Immature natural killer cell (primary cell): ENCODE measurements around the gene GAD2. TPM values are rescaled to one million over a fixed set of nuclear protein-coding genes. Genes with fewer than 3 reads are reported as not detected.
A peak's percentile ranks its signal among the peaks of the same experiment; 100 is the strongest.

Source experiments
- DNase-seq, 3 donors: peaks; one replicate each; pipeline ENCODE4 v3.0.0; 2022; ENCODE audit warnings: mixed read lengths in 1 of 3
- H3K27ac Mint-ChIP-seq, 6 donors: one replicate each; pipeline ENCODE4 v1.8.0; 2020; ENCODE audit warnings: mixed read lengths in 6 of 6, mild to moderate bottlenecking in 5 of 6, inconsistent platforms in 4 of 6, moderate library complexity in 3 of 6
- H3K27me3 Mint-ChIP-seq, 3 donors: one replicate each; pipeline ENCODE4 v1.8.0; 2020 to 2021; ENCODE audit warnings: low read depth in 3 of 3, mild to moderate bottlenecking in 3 of 3, mixed read lengths in 3 of 3, moderate library complexity in 3 of 3, inconsistent platforms in 1 of 3
- H3K36me3 Mint-ChIP-seq, 3 donors: one replicate each; pipeline ENCODE4 v1.8.0; 2020; ENCODE audit warnings: mixed read lengths in 3 of 3, inconsistent platforms in 2 of 3, mild to moderate bottlenecking in 2 of 3
- H3K4me1 Mint-ChIP-seq, 2 donors: one replicate each; pipeline ENCODE4 v1.8.0; 2020; ENCODE audit warnings: inconsistent platforms in 2 of 2, mild to moderate bottlenecking in 2 of 2, mixed read lengths in 2 of 2, moderate library complexity in 1 of 2
- H3K4me3 Mint-ChIP-seq, 5 donors: one replicate each; pipeline ENCODE4 v1.8.0; 2020; ENCODE audit warnings: mild to moderate bottlenecking in 5 of 5, mixed read lengths in 5 of 5, inconsistent platforms in 3 of 5, moderate library complexity in 3 of 5
- H3K9me3 Mint-ChIP-seq, 6 donors: one replicate each; pipeline ENCODE4 v1.8.0; 2020; ENCODE audit warnings: mild to moderate bottlenecking in 6 of 6, mixed read lengths in 6 of 6, inconsistent platforms in 4 of 6, moderate library complexity in 3 of 6
- polyA plus RNA-seq, 3 donors: library from polyadenylated mRNA; unstranded; fragments of 300-500 nt; fragmentation: Illumina TruSeq; gene quantifications; one replicate each; pipeline ENCODE4 v1.2.3, GENCODE V29; 2021

Gene GAD2
- polyA plus RNA-seq, 3 donors from 2014 or later: not detected

DNA sequence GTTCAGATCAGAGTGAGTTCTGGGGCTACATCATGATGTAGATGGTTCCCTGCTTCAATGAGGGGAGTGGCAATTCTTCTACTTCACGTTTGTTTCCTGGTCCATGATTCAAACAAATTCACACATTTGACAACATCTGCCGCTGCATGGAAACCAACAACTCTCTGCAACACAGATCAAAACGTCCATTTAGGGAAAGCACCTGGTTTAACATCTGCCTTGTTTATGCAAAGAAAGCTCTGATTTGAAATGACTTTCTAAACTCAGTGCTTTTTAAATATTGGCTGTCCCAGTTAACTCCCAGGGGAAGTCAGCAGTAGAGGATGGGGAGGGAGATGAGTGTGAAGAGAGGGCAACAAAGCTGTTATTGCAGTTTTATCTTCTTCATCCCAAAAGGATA lies 93.8 kb downstream of the GAD2 start:
- peaks cover 7 to 16% (median 8%) of the 10 kb centered on the region in 3 donors for H3K27me3 Mint-ChIP-seq
- DNase-seq: no peak
- H3K9me3 Mint-ChIP-seq: peaks cover 0 to 2% (median 0%) of the 10 kb centered on the region in 6 donors
- H3K4me1 Mint-ChIP-seq: no peaks in the 10 kb centered on the region
- H3K36me3 Mint-ChIP-seq: no peaks in the 10 kb centered on the region
- H3K27ac Mint-ChIP-seq: no peak overlapping the region
- H3K4me3 Mint-ChIP-seq: no peak overlapping the region

DNA sequence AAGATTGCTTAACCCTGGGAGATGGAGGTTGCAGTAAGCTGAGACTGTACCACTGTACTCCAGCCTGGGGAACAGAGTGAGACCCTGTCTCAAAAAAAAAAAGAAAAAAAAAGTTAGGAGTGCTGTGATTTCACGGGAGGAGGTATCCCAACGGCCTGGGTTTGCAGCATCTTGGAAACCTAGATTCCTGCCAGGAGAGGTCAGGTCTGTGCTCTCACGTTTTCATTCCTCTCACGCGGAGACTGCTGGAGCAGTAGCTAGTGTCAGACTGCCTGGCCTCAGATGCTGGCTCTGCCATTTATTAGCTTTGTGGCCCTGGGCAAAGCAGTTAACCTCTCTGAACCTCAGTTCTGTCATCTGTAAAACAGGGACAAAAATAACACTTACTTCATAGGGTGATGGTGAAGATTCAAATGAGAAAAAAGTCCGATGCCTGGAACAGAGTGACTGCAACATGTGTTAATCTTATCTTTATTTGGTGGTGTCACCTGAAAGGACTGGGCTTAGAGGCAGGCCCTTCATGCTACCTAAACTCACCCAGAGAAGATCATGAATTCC lies 94.9 kb downstream of the GAD2 start:
- Mint-ChIP-seq H3K4me3 (no peak overlapping the region), H3K9me3 (peaks cover 0 to 2% (median 0%) of the 10 kb centered on the region in 6 donors), H3K4me1 (no peaks in the 10 kb centered on the region), H3K27ac (no peak overlapping the region), H3K27me3 (peaks cover 8 to 16% (median 11%) of the 10 kb centered on the region in 3 donors), H3K36me3 (no peaks in the 10 kb centered on the region)
- no peak for DNase-seq

DNA sequence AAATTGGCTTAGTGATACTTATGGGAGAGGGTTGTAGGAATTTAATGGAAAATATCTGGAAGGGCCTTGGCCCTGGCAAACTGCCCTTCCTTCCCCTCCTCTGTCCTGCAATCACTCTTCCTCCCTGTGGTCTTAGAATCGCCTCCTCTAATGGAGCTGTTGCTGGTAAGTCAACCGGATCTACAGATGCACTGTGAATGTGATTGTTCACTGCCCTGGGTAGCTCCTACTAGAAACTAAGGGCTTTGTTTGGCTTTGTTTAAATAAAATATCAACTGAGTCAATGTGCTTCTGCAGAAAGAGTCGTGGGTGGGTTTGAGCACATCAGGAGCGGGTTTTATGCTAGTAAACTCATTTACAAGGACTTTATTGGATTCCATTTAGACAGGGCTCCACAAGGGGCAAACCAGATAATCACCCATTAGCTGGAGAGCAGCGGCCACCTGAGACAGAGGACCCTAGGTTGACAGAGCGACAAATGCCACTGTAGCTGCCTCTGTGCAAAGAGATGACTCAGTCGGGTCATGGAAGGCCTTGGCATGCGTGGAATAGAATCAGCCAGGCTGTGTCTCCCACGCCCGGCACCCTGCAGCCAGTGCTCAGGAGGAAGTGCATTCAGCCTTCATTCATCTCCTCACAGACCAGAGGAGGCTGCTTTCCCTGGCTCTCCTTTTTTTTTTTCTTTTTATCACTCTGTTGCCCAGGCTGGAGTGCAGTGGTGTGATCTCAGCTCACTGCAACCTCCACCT lies 97.9 kb downstream of the GAD2 start:
- Mint-ChIP-seq H3K36me3 (no peaks in the 10 kb centered on the region), H3K9me3 (no peaks in the 10 kb centered on the region), H3K27ac (no peak overlapping the region), H3K4me1 (no peaks in the 10 kb centered on the region), H3K4me3 (no peak overlapping the region), H3K27me3 (peaks cover 5 to 15% (median 7%) of the 10 kb centered on the region in 3 donors)
- no peak for DNase-seq

DNA sequence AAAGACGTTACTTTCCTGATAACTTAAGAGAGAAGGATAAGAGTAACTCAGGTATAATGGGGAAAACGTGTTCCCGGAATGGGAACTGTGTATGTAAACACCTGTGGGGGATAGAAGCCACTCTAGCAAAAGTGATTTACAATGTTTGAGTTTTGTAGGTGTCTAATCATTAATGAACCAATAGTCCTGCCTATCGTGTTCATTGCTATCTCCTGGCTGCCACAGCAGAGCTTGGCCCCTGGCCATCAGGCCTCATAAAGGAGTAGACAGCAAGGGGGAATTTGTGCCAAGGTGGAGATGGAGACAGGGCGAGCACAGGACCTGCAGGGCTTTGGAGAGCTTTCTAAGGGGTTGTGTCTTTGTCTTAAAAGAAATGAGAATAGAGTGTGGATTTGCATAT lies 102.1 kb downstream of the GAD2 start:
- Mint-ChIP-seq H3K9me3 (peaks cover 0 to 1% (median 0%) of the 10 kb centered on the region in 6 donors), H3K36me3 (no peaks in the 10 kb centered on the region), H3K4me1 (no peaks in the 10 kb centered on the region), H3K27ac (no peak overlapping the region), H3K27me3 (peaks cover 5 to 22% (median 7%) of the 10 kb centered on the region in 3 donors), H3K4me3 (no peak overlapping the region)
- no peak for DNase-seq

DNA sequence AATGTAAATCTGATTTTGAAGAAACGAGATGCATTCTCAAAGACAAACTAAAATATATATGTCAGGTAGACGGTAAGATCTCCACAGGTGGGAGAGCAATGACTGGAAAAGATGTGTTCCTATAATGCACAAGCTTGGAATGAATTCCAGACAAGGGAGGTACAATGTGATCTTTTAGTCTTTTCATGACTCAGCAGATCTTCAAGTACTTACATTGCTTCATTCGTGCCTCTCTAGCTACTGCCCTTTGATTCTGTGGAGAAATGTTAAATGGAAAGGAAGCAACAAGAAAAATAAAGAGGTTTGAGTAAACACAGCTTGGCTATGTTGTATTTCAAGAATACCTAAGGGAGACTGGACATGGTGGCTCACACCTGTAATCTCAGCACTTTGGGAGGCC lies 106.6 kb downstream of the GAD2 start:
- no peaks in the 10 kb centered on the region for H3K4me1 Mint-ChIP-seq
- no peak overlapping the region for H3K4me3 Mint-ChIP-seq
- DNase-seq: no peak
- peaks cover 4 to 19% (median 4%) of the 10 kb centered on the region in 3 donors for H3K27me3 Mint-ChIP-seq
- H3K9me3 Mint-ChIP-seq: peaks cover 0 to 1% (median 0%) of the 10 kb centered on the region in 6 donors
- no peak overlapping the region for H3K27ac Mint-ChIP-seq
- no peaks in the 10 kb centered on the region for H3K36me3 Mint-ChIP-seq

DNA sequence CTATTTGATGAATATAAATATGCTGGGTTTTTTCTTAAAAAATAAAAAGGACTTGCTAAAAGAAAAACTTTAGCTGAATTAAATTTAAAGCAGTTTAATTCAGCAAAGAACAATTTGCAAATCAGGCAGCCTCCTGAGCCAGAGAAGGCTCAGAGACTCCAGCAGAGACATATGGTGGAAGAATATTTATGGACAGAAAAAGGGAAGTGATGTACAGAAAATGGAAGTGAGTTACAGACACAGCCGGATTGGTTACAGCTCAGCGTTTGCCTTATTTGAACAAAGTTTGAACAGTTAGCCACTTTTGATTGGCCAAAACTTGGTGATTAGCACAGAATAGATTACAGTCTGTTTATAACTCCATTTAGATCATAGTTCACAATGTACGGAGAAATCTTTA lies 110.3 kb downstream of the GAD2 start:
- Mint-ChIP-seq H3K36me3 (no peaks in the 10 kb centered on the region), H3K4me1 (no peaks in the 10 kb centered on the region), H3K27me3 (peaks cover 5 to 13% (median 5%) of the 10 kb centered on the region in 3 donors), H3K27ac (no peak overlapping the region), H3K4me3 (no peak overlapping the region), H3K9me3 (no peaks in the 10 kb centered on the region)
- no peak for DNase-seq

DNA sequence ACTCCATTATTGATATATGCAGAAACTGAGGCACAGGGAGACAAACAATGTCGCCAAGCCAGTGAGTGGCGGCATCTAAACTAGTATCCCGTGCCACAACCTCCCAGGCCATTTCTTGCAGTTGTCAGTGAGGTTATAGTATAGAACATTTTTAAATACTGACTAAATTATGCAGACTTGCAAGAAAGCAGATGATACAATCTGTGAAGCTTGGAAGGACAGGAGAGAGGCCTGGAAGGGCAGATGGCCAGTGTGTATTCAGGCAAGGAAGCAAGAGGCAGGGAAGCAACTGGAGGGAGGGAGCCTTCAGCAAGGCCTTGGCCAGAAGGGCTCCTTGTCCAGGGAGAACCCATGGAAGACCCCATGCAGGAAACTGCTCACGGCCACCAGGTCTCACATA lies 111.2 kb downstream of the GAD2 start:
- Mint-ChIP-seq H3K36me3 (no peaks in the 10 kb centered on the region), H3K4me1 (no peaks in the 10 kb centered on the region), H3K4me3 (no peak overlapping the region), H3K27ac (no peak overlapping the region), H3K27me3 (peaks cover 3 to 13% (median 5%) of the 10 kb centered on the region in 3 donors), H3K9me3 (no peaks in the 10 kb centered on the region)
- no peak for DNase-seq

DNA sequence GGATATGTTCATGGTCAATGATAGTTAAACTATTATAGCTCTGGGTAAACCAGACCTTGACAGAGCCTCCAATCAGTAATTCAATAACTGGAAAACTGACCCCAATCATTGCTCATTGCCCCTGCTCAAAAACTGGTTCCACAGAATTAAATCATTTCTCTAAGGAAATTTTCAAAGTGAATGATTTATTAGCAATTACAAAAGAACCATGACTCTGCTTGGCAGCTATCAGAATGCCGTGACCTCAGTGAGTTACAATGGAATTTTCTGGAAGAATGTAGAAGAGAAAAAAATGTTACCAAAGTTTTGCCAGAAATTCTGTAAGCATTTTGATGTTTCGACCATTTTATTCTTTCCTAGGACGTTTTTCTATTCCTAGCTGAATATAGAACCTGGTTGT lies 114.8 kb downstream of the GAD2 start:
- no peak overlapping the region for H3K27ac Mint-ChIP-seq
- peaks cover 6 to 9% of the 10 kb centered on the region in 2 donors for H3K4me1 Mint-ChIP-seq
- peaks cover 0 to 6% (median 3%) of the 10 kb centered on the region in 3 donors for H3K36me3 Mint-ChIP-seq

DNA sequence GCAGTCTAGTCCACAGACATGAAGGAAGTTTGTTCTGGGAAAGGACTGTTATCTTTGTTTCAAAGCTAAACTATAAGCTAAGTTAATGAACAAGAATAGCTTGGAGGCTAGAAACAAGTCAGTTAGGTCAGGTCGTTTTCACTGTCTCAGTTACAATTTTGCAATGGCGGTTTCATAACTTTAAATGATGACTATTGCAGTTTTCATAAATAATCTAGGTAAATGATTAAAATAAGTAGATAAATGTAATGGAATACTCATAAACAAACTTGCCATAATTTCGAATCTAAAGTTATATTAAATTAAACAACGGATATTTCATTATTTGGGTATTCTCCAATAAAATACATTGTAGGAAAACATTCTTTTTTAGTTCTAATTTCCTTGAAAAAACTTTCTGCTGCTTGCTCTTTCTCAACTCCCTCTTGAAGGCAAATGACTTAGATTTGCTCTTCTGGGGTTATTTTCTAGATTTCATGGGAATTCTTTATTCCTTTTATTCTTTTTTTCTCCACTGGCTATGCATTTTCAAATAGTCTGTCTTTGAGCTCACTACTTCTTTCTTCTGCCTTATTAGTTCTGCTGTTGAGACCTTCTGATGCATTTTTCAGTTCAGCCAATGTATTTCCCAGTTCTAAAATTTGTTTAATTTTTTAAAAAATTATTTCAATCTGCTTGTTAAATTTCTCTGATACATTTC lies 117.8 kb downstream of the GAD2 start:
- Mint-ChIP-seq H3K36me3 (peaks cover 0 to 6% (median 3%) of the 10 kb centered on the region in 3 donors), H3K4me3 (no peak overlapping the region), H3K27me3 (peaks cover 0 to 6% (median 2%) of the 10 kb centered on the region in 3 donors), H3K9me3 (peaks cover 4 to 9% (median 6%) of the 10 kb centered on the region in 6 donors), H3K27ac (no peak overlapping the region), H3K4me1 (peaks cover 8 to 9% of the 10 kb centered on the region in 2 donors)
- no peak for DNase-seq

More for the DNA sequence above, 114.8 kb downstream of the GAD2 start:
- peaks cover 4 to 9% (median 6%) of the 10 kb centered on the region in 6 donors for H3K9me3 Mint-ChIP-seq
- DNase-seq: no peak
- peaks cover 5 to 6% (median 5%) of the 10 kb centered on the region in 3 donors for H3K27me3 Mint-ChIP-seq
- H3K4me3 Mint-ChIP-seq: no peak overlapping the region

DNA sequence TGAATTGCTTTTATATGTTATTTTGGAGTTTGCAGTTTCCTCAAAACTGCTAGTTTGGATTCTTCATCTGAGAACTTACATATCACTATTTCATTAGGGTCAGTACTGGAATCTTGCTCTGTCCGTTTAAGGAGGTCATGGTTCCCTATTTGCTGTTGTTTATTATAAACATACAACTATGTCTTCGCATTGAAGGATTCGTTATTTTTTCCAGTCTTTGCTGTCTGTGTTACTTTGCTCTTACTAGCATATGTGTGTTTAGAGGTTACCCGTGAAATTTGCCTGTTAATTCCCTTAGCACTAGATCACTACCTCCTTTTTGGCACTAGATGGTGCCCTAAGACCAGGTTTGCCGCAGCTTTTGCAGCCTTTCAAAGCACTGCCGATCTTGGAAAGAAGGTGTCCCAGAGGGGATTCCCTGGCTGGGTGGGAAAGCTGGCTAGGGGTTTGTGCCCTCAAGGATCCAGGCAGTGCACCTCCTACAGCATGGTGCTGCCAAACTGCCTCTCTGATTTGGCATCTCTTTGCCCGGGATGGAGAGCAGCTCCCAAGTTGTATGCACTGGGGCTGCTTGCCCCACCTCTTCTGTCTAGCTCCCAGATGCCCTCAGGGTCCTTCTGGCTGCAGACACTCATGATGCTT lies 118.5 kb downstream of the GAD2 start:
- H3K4me1 Mint-ChIP-seq: peaks cover 8 to 9% of the 10 kb centered on the region in 2 donors
- peak overlapping the region; percentile 83 to 87 (median 85) for H3K4me3 Mint-ChIP-seq
- peaks cover 4 to 9% (median 6%) of the 10 kb centered on the region in 6 donors for H3K9me3 Mint-ChIP-seq
- H3K36me3 Mint-ChIP-seq: peaks cover 0 to 6% (median 3%) of the 10 kb centered on the region in 3 donors
- H3K27ac Mint-ChIP-seq: peak overlapping the region in 3 of 6 donors; percentile 20 to 72 (median 71)
- peak; percentile 60 to 70 (median 66) for DNase-seq
- peaks cover 0 to 5% (median 2%) of the 10 kb centered on the region in 3 donors for H3K27me3 Mint-ChIP-seq

DNA sequence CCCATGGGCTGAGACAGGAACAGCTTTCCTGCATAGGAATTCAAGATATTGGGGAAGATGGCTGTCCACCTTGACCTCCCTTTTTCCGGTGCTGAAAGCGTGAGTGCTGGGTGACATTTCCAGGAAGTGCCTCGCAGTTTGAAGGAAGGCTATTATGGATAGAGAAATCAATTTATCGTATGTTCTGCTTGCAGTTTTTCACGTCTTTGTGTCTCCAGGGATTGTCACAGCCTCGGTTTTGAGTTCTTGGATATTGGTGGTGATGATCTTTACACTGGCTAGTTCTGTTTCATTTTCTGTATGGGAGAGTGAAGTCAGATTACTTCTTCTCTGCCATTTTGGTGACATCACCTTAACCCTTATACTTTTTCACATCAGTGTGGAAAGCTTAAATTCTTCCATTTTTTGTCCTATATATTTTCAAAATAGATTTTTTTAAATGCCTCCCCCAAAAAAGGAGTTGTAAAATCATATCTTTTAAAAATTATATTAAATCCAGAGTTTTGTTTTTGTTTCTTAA lies 119.1 kb downstream of the GAD2 start:
- H3K27me3 Mint-ChIP-seq: peaks cover 1 to 5% (median 2%) of the 10 kb centered on the region in 3 donors
- peak overlapping the region; percentile 83 to 87 (median 85) for H3K4me3 Mint-ChIP-seq
- no peak for DNase-seq
- H3K36me3 Mint-ChIP-seq: peaks cover 0 to 6% (median 3%) of the 10 kb centered on the region in 3 donors
- H3K27ac Mint-ChIP-seq: peak overlapping the region in 4 of 6 donors; percentile 20 to 72 (median 64)
- H3K9me3 Mint-ChIP-seq: peaks cover 4 to 9% (median 6%) of the 10 kb centered on the region in 6 donors
- peaks cover 8 to 9% of the 10 kb centered on the region in 2 donors for H3K4me1 Mint-ChIP-seq

DNA sequence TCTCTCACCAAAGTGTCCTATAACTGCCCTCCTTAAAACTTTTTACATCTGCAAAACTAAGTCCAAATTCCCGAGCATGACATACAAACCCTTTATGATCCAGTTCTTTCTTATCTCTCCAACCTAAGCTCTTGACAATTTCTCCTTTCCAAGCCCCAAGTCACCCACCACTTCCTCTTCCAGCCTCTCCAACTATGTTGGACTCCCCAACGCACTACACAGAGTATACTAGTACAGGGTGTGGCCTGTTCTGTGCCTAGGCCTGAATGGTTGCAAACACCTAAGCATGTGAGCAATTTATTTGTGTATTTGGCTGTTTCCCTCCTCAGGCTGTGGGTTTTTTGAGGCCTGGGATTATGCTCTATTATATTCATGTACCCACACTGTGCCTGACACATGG lies 120.4 kb downstream of the GAD2 start:
- H3K4me3 Mint-ChIP-seq: peak overlapping the region in 2 of 5 donors; percentile 22 to 26
- H3K4me1 Mint-ChIP-seq: peaks cover 8 to 9% of the 10 kb centered on the region in 2 donors
- H3K27me3 Mint-ChIP-seq: peaks cover 0 to 6% (median 5%) of the 10 kb centered on the region in 3 donors
- peaks cover 4 to 9% (median 6%) of the 10 kb centered on the region in 6 donors for H3K9me3 Mint-ChIP-seq
- H3K27ac Mint-ChIP-seq: peak overlapping the region in 2 of 6 donors; percentile 8 to 44
- DNase-seq: no peak
- H3K36me3 Mint-ChIP-seq: peaks cover 0 to 13% (median 3%) of the 10 kb centered on the region in 3 donors

DNA sequence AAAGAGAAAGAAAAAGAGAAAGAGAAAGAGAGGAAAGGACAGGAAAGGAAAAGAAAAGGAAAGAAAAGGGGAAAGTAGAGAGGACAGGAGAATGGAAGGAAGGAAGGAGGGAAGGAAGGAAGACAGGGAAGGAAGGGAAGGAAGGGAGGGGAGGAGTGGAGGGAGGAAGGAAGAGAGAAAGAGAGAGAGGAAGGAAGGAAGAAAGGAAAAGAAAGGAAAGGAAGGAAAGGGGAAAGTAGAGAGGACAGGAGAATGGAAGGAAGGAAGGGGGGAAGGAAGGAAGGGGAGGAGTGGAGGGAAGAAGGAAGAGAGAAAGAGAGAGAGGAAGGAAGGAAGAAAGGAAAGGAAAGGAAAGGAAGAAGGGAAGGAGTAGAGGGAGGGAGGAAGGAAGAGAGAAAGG lies 125.1 kb downstream of the GAD2 start:
- Mint-ChIP-seq H3K27ac (peak overlapping the region in 1 of 6 donors; percentile 35), H3K36me3 (peaks cover 0 to 7% (median 0%) of the 10 kb centered on the region in 3 donors), H3K4me3 (no peak overlapping the region), H3K27me3 (peaks cover 2 to 8% (median 3%) of the 10 kb centered on the region in 3 donors), H3K4me1 (peaks cover 0 to 2% of the 10 kb centered on the region in 2 donors), H3K9me3 (no peaks in the 10 kb centered on the region)
- DNase-seq: no peak
